HL-60 (cell line): ENCODE data around the gene PARD3.

Experiments
- DNase-seq, 2 experiments: peaks; one replicate each; pipeline ENCODE4 v3.0.0-alpha.2; 2010 to 2020; ENCODE audit warnings: low read depth in 1 of 2, low spot score in 1 of 2
- H3K27ac ChIP-seq: fragments of 250-450 bp; sonication (Bioruptor Pico); replicated peaks from 2 replicates; pipeline ENCODE4 v1.5.1; 2020; ENCODE audit warnings: mild to moderate bottlenecking, moderate library complexity
- H3K27me3 ChIP-seq: fragments of 250-450 bp; sonication (Bioruptor Pico); 2 replicates; pipeline ENCODE4 v1.5.1; 2021; ENCODE audit warnings: mild to moderate bottlenecking, moderate library complexity; ENCODE audit not compliant: insufficient read depth, poor library complexity, severe bottlenecking
- H3K4me3 ChIP-seq: replicated peaks from 2 replicates; pipeline ENCODE4 v1.5.1; 2011; ENCODE audit warnings: mild to moderate bottlenecking, control low read depth, low read length; ENCODE audit not compliant: insufficient read depth
- CTCF ChIP-seq: IDR thresholded peaks from one replicate; pipeline ENCODE4 v1.5.1; 2011; ENCODE audit warnings: low read length, control low read depth, inconsistent platforms; ENCODE audit not compliant: insufficient read depth
- GABPA ChIP-seq: IDR thresholded peaks from 2 replicates; pipeline ENCODE4 v1.6.1; 2012; ENCODE audit warnings: low read depth
- POLR2AphosphoS5 ChIP-seq: IDR thresholded peaks from 2 replicates; pipeline ENCODE4 v1.6.1; 2012; ENCODE audit warnings: low read depth
- REST ChIP-seq: IDR thresholded peaks from 2 replicates; pipeline ENCODE4 v1.6.1; 2012; ENCODE audit warnings: low read depth; ENCODE audit not compliant: insufficient replicate concordance
- SPI1 ChIP-seq: IDR thresholded peaks from 2 replicates; pipeline ENCODE4 v1.6.1; 2012; ENCODE audit warnings: low read depth, mild to moderate bottlenecking, borderline replicate concordance

The PARD3 gene

GRCh38 chr10:34346516-34347100 is 468.5 kb downstream of the PARD3 start:
- H3K4me3 ChIP-seq, result no peak overlapping the region
- H3K27ac ChIP-seq, result no peak overlapping the region
- TF ChIP-seq POLR2AphosphoS5, result no peak
- no peak for TF ChIP-seq REST
- no peak for TF ChIP-seq GABPA
- TF ChIP-seq CTCF, result no peak
- TF ChIP-seq SPI1, result no peak
- DNase-seq, result no peak
- no peaks in the 10 kb centered on the region for H3K27me3 ChIP-seq

DNA sequence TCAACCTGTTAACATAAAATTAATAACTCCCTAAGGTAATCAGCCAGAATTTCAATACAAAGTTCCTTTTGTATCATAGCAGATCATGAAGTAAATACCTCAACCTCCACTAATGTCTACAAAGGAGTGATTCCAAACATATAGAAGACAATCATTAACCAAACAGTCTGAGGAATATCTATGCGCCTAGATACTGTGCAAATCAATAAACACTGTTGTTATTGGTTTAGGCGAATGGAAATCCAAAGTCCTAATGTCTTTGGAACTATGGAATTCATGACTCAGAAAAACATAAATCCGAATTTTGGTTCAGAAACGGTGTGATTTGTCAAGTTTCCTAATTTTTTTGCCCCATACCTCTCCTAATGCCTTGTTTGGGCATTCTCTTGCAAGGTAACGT is 469.7 kb downstream of the PARD3 start:
- Histone ChIP-seq H3K27me3 (no peaks in the 10 kb centered on the region), H3K27ac (no peak overlapping the region), H3K4me3 (no peak overlapping the region)
- TF ChIP-seq POLR2AphosphoS5, result no peak
- no peak for TF ChIP-seq CTCF
- no peak for TF ChIP-seq REST
- TF ChIP-seq GABPA, result no peak
- TF ChIP-seq SPI1, result no peak
- no peak for DNase-seq

- no peak for TF ChIP-seq SPI1
- TF ChIP-seq CTCF, result no peak
- TF ChIP-seq GABPA, result no peak
- no peak for TF ChIP-seq REST
- no peak for TF ChIP-seq POLR2AphosphoS5
- no peak overlapping the region for H3K27ac ChIP-seq
- no peak overlapping the region for H3K4me3 ChIP-seq
- no peak for DNase-seq
- no peaks in the 10 kb centered on the region for H3K27me3 ChIP-seq
Measured at GRCh38 chr10:34343764-34344163, 471.3 kb downstream of the PARD3 start.
